Erythroblast (primary cell): Measurements from ENCODE around the gene FDX1.

Source experiments
- GATA1 ChIP-seq: IDR thresholded peaks from 2 replicates; pipeline ENCODE4 v1.6.1; 2011; ENCODE audit warnings: low read depth, mild to moderate bottlenecking, control low read depth, low read length, moderate library complexity
- POLR2A ChIP-seq: IDR thresholded peaks from 2 replicates; pipeline ENCODE4 v1.6.1; 2011; ENCODE audit warnings: mild to moderate bottlenecking, low read length

DNA sequence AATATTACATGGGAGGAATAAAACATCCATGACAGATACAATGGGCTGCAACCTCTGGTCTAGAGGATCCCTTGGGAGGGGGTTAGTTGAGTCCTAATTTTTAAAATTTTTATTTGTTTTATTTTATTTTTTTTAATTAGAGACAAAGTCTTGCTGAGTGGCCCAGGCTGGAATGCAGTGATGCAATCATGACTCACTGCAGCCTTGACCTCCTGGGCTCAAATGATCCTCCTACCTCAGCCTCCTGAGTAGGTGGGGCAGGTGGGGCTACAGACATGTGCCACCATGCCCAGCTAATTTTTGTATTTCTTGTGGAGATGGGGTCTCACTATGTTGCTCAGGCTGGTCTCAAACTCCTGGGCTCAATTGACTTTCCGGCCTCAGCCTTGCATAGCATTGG lies 43.1 kb downstream of the FDX1 start:
- no peak for TF ChIP-seq POLR2A
- TF ChIP-seq GATA1, result no peak
